Esophagus muscularis mucosa (tissue), 4 donors: ENCODE data around the gene RUFY1. TPM values are rescaled to one million over a fixed set of nuclear protein-coding genes. Genes with fewer than 3 reads are reported as not detected.

Experiments used
- DNase-seq: peaks from one replicate; pipeline ENCODE4 v3.0.0-alpha.2; 2017; ENCODE audit errors: extremely low spot score
- H3K27ac ChIP-seq, 4 donors: fragments of 200-600 bp; sonication (generic); replicated peaks in 1 of 4; 1 replicate in 3 of 4; 2 replicates in 1 of 4; pipeline ENCODE4 v1.5.1; 2016 to 2019; ENCODE audit warnings: mild to moderate bottlenecking in 1 of 4
- H3K27me3 ChIP-seq, 4 donors: fragments of 200-600 bp; sonication (generic); one replicate each; pipeline versions ENCODE4 v1.5.1 to v1.6.0; 2016 to 2019
- H3K36me3 ChIP-seq, 4 donors: fragments of 200-600 bp; sonication (generic); one replicate each; pipeline ENCODE4 v1.5.1; 2016 to 2019
- H3K4me1 ChIP-seq, 4 donors: fragments of 200-600 bp; sonication (generic); one replicate each; pipeline ENCODE4 v1.5.1; 2016 to 2019
- H3K4me3 ChIP-seq, 4 donors: fragments of 200-600 bp; sonication (generic); 1 replicate in 2 of 4; 2 replicates in 2 of 4; pipeline ENCODE4 v1.5.1; 2016 to 2019; ENCODE audit warnings: mild to moderate bottlenecking in 4 of 4, moderate library complexity in 1 of 4
- H3K9me3 ChIP-seq, 4 donors: fragments of 200-600 bp; sonication (generic); 1 replicate in 3 of 4; 2 replicates in 1 of 4; pipeline ENCODE4 v1.5.1; 2016 to 2019
- EP300 ChIP-seq: sonication (generic); formaldehyde crosslinking; IDR thresholded peaks from one replicate; pipeline ENCODE4 v1.6.1; 2017; ENCODE audit warnings: antibody characterized with exemption
- POLR2A ChIP-seq: fragments of 450-650 bp; IDR thresholded peaks from one replicate; pipeline ENCODE4 v1.6.1; 2017; ENCODE audit warnings: antibody characterized with exemption, moderate library complexity, mild to moderate bottlenecking, low read depth
- POLR2AphosphoS5 ChIP-seq, 2 donors: sonication (generic); formaldehyde crosslinking; IDR thresholded peaks; one replicate each; pipeline ENCODE4 v1.6.1; 2017; ENCODE audit warnings: antibody characterized with exemption in 2 of 2
- WGBS: methylation state at CpG from one replicate; pipeline ENCODE4 v1.1.5; 2018; 5-methylcytosine and 5-hydroxymethylcytosine counted together
- intact Hi-C: fragments of 100-400 bp; cut with DNase I; formaldehyde crosslinking; loops from one replicate; pipeline ENCODE4 v1.15.1; 2023
- total RNA-seq, 4 donors: library from RNA; depleted of rRNA; stranded (reverse); fragments of >200 nt; gene quantifications; one replicate each; pipeline versions ENCODE4 v1.1.0 to v1.2.1, GENCODE V29; 2016
- TF ChIP-seq, protein P1 (sequence below), 3 experiments: fragments of 200-600 bp in 2 of 3; fragments of 450-650 bp in 1 of 3; sonication (generic) in 2 of 3; IDR thresholded peaks; one replicate each; pipeline ENCODE4 v1.5.1; 2017 to 2019; ENCODE audit warnings: antibody characterized with exemption in 3 of 3, mild to moderate bottlenecking in 2 of 3, moderate library complexity in 1 of 3

Gene RUFY1
- total RNA-seq, 4 donors from 2014 or later = 39.9 to 59.8 (median 45.6) TPM

GRCh38 chr5:179605026-179605833 is 54.9 kb downstream of the RUFY1 start:
- 53% methylated on average over 9 of the region's 10 CpGs for WGBS
- H3K27me3 ChIP-seq = no peaks in the 10 kb centered on the region
- H3K9me3 ChIP-seq = no peaks in the 10 kb centered on the region
- peak overlapping the region; percentile 59 to 81 (median 76) for H3K27ac ChIP-seq
- peak in 1 of 2 donors; percentile 44 for TF ChIP-seq POLR2AphosphoS5 (IDR thresholded peaks at IDR 0.05)
- no peak for TF ChIP-seq EP300
- no peak for DNase-seq
- intact Hi-C loops = no loop called here
- H3K4me3 ChIP-seq = no peak overlapping the region
- H3K36me3 ChIP-seq = peaks cover 34 to 92% (median 82%) of the 10 kb centered on the region in 4 donors
- H3K4me1 ChIP-seq = peaks cover 7 to 63% (median 62%) of the 10 kb centered on the region in 4 donors

DNA sequence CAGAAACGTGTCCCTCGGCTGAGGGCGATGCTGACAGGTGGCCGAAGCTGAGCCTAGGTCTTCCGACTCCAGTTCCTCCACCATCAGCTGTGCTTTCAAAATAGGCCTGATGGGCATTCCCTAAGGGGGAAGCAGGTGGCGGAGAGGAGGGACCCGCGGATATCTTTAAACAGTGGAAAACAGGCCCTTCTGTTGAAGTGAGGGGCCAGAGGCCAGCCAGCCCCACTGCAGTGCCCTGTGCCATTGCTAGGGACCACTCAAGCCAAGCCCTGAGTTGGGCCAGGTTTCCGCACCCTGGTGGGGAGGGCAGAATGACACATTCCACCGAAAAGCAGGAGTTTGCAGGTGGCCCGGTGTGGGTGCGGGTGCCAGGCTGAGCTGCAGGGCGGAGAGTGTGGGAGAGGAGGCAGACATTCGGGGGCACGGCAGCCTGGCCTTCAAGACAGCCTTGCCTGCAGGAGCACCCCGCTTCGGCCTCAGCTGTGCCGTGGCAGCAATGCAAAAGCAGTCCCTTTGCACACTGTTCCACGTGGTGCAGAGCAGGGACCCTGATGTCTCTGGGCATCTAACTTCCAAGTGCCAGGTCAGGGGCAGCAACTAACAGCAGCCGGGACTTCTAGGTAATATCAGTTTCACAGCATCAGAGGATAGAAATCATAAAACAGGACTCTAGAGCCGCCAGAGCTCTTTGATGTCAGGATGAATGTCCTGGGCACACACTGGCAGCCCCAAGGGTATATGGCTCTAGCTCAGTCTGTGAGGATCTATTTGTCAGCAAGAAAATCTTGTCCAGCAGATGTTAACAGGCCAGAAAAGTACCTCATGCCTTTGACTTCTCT is 55.9 kb downstream of the RUFY1 start:
- intact Hi-C loops = no loop called here
- H3K27ac ChIP-seq = peak overlapping the region; percentile 59 to 81 (median 76)
- no peak for DNase-seq
- peaks cover 39 to 92% (median 84%) of the 10 kb centered on the region in 4 donors for H3K36me3 ChIP-seq
- WGBS = 83% methylated on average over 12 of the region's 21 CpGs
- H3K27me3 ChIP-seq = no peaks in the 10 kb centered on the region
- no peak for TF ChIP-seq EP300
- TF ChIP-seq POLR2AphosphoS5 (IDR thresholded peaks at IDR 0.05) = peak in 1 of 2 donors; percentile 4
- TF ChIP-seq, protein P1, sequence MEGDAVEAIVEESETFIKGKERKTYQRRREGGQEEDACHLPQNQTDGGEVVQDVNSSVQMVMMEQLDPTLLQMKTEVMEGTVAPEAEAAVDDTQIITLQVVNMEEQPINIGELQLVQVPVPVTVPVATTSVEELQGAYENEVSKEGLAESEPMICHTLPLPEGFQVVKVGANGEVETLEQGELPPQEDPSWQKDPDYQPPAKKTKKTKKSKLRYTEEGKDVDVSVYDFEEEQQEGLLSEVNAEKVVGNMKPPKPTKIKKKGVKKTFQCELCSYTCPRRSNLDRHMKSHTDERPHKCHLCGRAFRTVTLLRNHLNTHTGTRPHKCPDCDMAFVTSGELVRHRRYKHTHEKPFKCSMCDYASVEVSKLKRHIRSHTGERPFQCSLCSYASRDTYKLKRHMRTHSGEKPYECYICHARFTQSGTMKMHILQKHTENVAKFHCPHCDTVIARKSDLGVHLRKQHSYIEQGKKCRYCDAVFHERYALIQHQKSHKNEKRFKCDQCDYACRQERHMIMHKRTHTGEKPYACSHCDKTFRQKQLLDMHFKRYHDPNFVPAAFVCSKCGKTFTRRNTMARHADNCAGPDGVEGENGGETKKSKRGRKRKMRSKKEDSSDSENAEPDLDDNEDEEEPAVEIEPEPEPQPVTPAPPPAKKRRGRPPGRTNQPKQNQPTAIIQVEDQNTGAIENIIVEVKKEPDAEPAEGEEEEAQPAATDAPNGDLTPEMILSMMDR (IDR thresholded peaks at IDR 0.05) = no peak
- no peak for TF ChIP-seq POLR2A
- no peaks in the 10 kb centered on the region for H3K9me3 ChIP-seq
- peaks cover 12 to 73% (median 72%) of the 10 kb centered on the region in 4 donors for H3K4me1 ChIP-seq
- H3K4me3 ChIP-seq = no peak overlapping the region

DNA sequence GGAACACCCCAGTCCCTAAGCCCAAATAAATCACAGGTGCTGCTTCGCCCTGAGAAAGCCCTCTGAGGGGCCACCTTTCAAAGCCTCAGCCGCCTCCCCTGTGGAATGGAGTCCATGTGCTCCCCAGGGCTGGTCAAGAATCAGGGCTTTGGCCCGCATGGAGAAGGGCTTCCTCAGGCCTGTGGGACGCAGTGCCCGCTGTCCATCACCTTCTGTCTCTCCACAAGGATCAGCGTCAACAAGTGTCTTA is 56.5 kb downstream of the RUFY1 start:
- Histone ChIP-seq H3K36me3 (peaks cover 38 to 92% (median 85%) of the 10 kb centered on the region in 4 donors), H3K27ac (peak overlapping the region; percentile 59 to 81 (median 76)), H3K9me3 (no peaks in the 10 kb centered on the region), H3K4me3 (no peak overlapping the region), H3K27me3 (no peaks in the 10 kb centered on the region), H3K4me1 (peaks cover 17 to 79% (median 78%) of the 10 kb centered on the region in 4 donors)
- WGBS = 89% methylated on average over 4 of the region's 6 CpGs
- DNase-seq = no peak
- intact Hi-C loops = no loop called here
- TF ChIP-seq, protein P1 (IDR thresholded peaks at IDR 0.05) = no peak
- no peak for TF ChIP-seq EP300
- no peak for TF ChIP-seq POLR2AphosphoS5 (IDR thresholded peaks at IDR 0.05)
- no peak for TF ChIP-seq POLR2A

DNA sequence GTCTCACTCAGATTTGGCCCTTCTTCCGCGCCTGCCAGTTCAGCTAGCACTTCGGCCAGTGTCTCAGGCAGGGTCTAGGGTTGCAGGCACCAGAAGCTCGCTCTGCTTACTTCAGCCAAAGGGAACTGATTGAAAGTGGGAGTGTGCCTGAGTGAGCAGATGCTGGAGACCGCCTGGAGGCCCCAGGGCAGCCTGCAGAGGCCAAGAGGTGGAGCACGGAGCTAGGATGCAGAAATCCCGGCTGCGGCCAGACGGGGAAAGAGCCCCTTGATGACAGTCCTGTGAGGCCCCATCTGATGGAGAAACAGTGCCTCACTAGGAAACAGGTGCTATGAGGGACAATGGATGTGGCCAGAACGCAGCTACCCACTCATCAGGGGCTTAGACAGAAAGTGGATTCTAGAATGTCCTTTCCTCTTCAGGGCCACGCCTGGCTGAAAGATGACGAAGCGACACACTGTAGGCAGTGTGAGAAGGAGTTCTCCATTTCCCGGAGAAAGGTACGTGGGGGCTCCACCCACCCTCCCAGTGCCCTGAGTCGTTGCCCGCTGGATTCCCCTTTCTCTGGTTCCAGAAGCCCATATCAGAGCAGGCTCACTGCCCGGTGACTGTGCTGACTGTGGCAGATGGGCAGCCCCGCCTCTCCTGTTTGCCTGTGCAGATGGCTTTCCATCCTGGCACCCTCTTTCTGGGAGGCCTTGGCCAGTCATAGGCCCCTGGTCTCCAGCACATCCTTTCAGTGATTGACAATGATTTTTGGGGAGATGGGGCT is 57.0 kb downstream of the RUFY1 start:
- intact Hi-C loops = no loop called here
- no peak for DNase-seq
- Histone ChIP-seq H3K4me3 (no peak overlapping the region), H3K4me1 (peaks cover 20 to 82% (median 81%) of the 10 kb centered on the region in 4 donors), H3K27ac (peak overlapping the region; percentile 59 to 81 (median 76)), H3K27me3 (no peaks in the 10 kb centered on the region), H3K36me3 (peaks cover 33 to 92% (median 83%) of the 10 kb centered on the region in 4 donors), H3K9me3 (no peaks in the 10 kb centered on the region)
- TF ChIP-seq POLR2AphosphoS5 (IDR thresholded peaks at IDR 0.05) (no peak), EP300 (no peak), POLR2A (no peak)
- TF ChIP-seq, protein P1 (IDR thresholded peaks at IDR 0.05) = no peak
- 61% methylated on average over 12 of the region's 19 CpGs for WGBS
